Rectal smooth muscle tissue (tissue), 1 donor: ENCODE results near the gene USP48.
"Not testable (repeated sequence)": the region's sequence is repeated elsewhere in the genome, so short reads cannot be mapped to it uniquely, and the experiment has no call there.

Source experiments
- H3K27ac ChIP-seq: one replicate; pipeline ENCODE4 v1.7.0; 2013; ENCODE audit warnings: low read depth, low read length, inconsistent platforms
- H3K27me3 ChIP-seq: one replicate; pipeline ENCODE4 v1.7.0; 2013; ENCODE audit warnings: low read length; ENCODE audit not compliant: control insufficient read depth, insufficient read depth
- H3K36me3 ChIP-seq: one replicate; pipeline ENCODE4 v1.7.0; 2013; ENCODE audit warnings: low read length; ENCODE audit not compliant: control insufficient read depth, insufficient read depth
- H3K4me1 ChIP-seq: one replicate; pipeline ENCODE4 v1.7.0; 2013; ENCODE audit warnings: low read length; ENCODE audit not compliant: control insufficient read depth, insufficient read depth
- H3K4me3 ChIP-seq: one replicate; pipeline ENCODE4 v1.7.0; 2013; ENCODE audit warnings: low read length
- H3K9ac ChIP-seq: one replicate; pipeline ENCODE4 v1.7.0; 2013; ENCODE audit warnings: low read length

The USP48 gene

GRCh38 chr1:21691739-21692138 is 91.2 kb downstream of the USP48 start:
- Histone ChIP-seq H3K36me3 (peaks cover 20% of the 10 kb centered on the region), H3K27me3 (no peaks in the 10 kb centered on the region), H3K9ac (no peak overlapping the region), H3K4me1 (no peaks in the 10 kb centered on the region), H3K27ac (no peak overlapping the region), H3K4me3 (no peak overlapping the region)

- Histone ChIP-seq H3K9ac (no peak overlapping the region), H3K27me3 (no peaks in the 10 kb centered on the region), H3K4me3 (no peak overlapping the region), H3K4me1 (no peaks in the 10 kb centered on the region), H3K27ac (no peak overlapping the region), H3K36me3 (peaks cover 26% of the 10 kb centered on the region)
These were observed 93.1 kb downstream of the USP48 start for GRCh38 chr1:21689661-21690372.

GRCh38 chr1:21687081-21687529 is 95.8 kb downstream of the USP48 start:
- Histone ChIP-seq H3K9ac (no peak overlapping the region), H3K27me3 (no peaks in the 10 kb centered on the region), H3K4me1 (no peaks in the 10 kb centered on the region), H3K36me3 (peaks cover 11% of the 10 kb centered on the region), H3K4me3 (no peak overlapping the region), H3K27ac (no peak overlapping the region)

GRCh38 chr1:21685946-21686678 is 96.8 kb downstream of the USP48 start:
- H3K4me3 ChIP-seq = no peak overlapping the region
- H3K36me3 ChIP-seq = peaks cover 9% of the 10 kb centered on the region
- H3K9ac ChIP-seq = no peak overlapping the region
- no peaks in the 10 kb centered on the region for H3K27me3 ChIP-seq
- H3K4me1 ChIP-seq = no peaks in the 10 kb centered on the region
- no peak overlapping the region for H3K27ac ChIP-seq

GRCh38 chr1:21681426-21681825 is 101.5 kb downstream of the USP48 start:
- peaks cover 7% of the 10 kb centered on the region for H3K36me3 ChIP-seq
- H3K9ac ChIP-seq = no peak overlapping the region
- H3K27me3 ChIP-seq = no peaks in the 10 kb centered on the region
- H3K4me1 ChIP-seq = no peaks in the 10 kb centered on the region
- no peak overlapping the region for H3K27ac ChIP-seq
- no peak overlapping the region for H3K4me3 ChIP-seq

- Histone ChIP-seq H3K9ac (no peak overlapping the region), H3K36me3 (peaks cover 2% of the 10 kb centered on the region), H3K4me1 (no peaks in the 10 kb centered on the region), H3K4me3 (no peak overlapping the region), H3K27me3 (no peaks in the 10 kb centered on the region), H3K27ac (no peak overlapping the region)
These were observed 102.0 kb downstream of the USP48 start for GRCh38 chr1:21680918-21681317.

GRCh38 chr1:21680381-21680780 is 102.6 kb downstream of the USP48 start:
- Histone ChIP-seq H3K27me3 (no peaks in the 10 kb centered on the region), H3K4me1 (no peaks in the 10 kb centered on the region), H3K4me3 (no peak overlapping the region), H3K27ac (no peak overlapping the region), H3K36me3 (peaks cover 2% of the 10 kb centered on the region), H3K9ac (no peak overlapping the region)

GRCh38 chr1:21677168-21677567 is 105.8 kb downstream of the USP48 start:
- Histone ChIP-seq H3K36me3 (peaks cover 2% of the 10 kb centered on the region), H3K27ac (no peak overlapping the region)

GRCh38 chr1:21674957-21675356 is 108.0 kb downstream of the USP48 start:
- Histone ChIP-seq H3K9ac (no peak overlapping the region), H3K4me1 (peaks cover 19% of the 10 kb centered on the region), H3K36me3 (peaks cover 2% of the 10 kb centered on the region), H3K27me3 (peaks cover 3% of the 10 kb centered on the region), H3K4me3 (no peak overlapping the region), H3K27ac (no peak overlapping the region)

More at GRCh38 chr1:21677168-21677567, 105.8 kb downstream of the USP48 start:
- Histone ChIP-seq H3K27me3 (no peaks in the 10 kb centered on the region), H3K9ac (no peak overlapping the region), H3K4me1 (peaks cover 13% of the 10 kb centered on the region), H3K4me3 (no peak overlapping the region)

GRCh38 chr1:21673853-21674252 is 109.1 kb downstream of the USP48 start:
- Histone ChIP-seq H3K4me1 (peaks cover 19% of the 10 kb centered on the region), H3K27ac (peak overlapping the region; percentile 51)
- not testable (repeated sequence) for H3K27me3 ChIP-seq, H3K36me3 ChIP-seq, H3K4me3 ChIP-seq, H3K9ac ChIP-seq

GRCh38 chr1:21673277-21673780 is 109.6 kb downstream of the USP48 start:
- H3K4me1 ChIP-seq = peaks cover 19% of the 10 kb centered on the region
- H3K36me3 ChIP-seq = no peaks in the 10 kb centered on the region
- H3K4me3 ChIP-seq = no peak overlapping the region
- H3K27ac ChIP-seq = peak overlapping the region; percentile 51
- H3K27me3 ChIP-seq = peaks cover 13% of the 10 kb centered on the region
- no peak overlapping the region for H3K9ac ChIP-seq

GRCh38 chr1:21672478-21673276 is 110.3 kb downstream of the USP48 start:
- Histone ChIP-seq H3K36me3 (no peaks in the 10 kb centered on the region), H3K4me3 (no peak overlapping the region), H3K27ac (peak overlapping the region; percentile 45), H3K4me1 (peaks cover 19% of the 10 kb centered on the region), H3K27me3 (peaks cover 19% of the 10 kb centered on the region), H3K9ac (no peak overlapping the region)
